Stimulated activated naive B cell treated with anti-CD40 and anti-IgM and Interleukin-4, amounts not matched to agents 10 μg/mL and 1 μg/mL and 100 μg/mL, for 72 hours (primary cell): Measurements from ENCODE around the gene CHI3L2.

Experiments used
- ATAC-seq, 2 donors: fragments of 150-1000 bp; cut with Tn5 transposase; replicated peaks; 2 replicates each; pipeline ENCODE4 v1.10.0; 2021; ENCODE audit warnings: moderate library complexity in 1 of 2
- DNase-seq: peaks from one replicate; pipeline ENCODE4 v3.0.0; 2021
- H3K27ac Mint-ChIP-seq: one replicate; pipeline ENCODE4 v1.8.0; 2022; ENCODE audit warnings: mild to moderate bottlenecking, mixed read lengths
- H3K27me3 Mint-ChIP-seq, 2 donors: one replicate each; pipeline ENCODE4 v1.8.0; 2022; ENCODE audit warnings: mixed read lengths in 2 of 2
- H3K36me3 Mint-ChIP-seq, 2 donors: one replicate each; pipeline ENCODE4 v1.8.0; 2022; ENCODE audit warnings: mixed read lengths in 2 of 2, mild to moderate bottlenecking in 1 of 2
- H3K4me1 Mint-ChIP-seq, 2 donors: one replicate each; pipeline ENCODE4 v1.8.0; 2022; ENCODE audit warnings: mixed read lengths in 2 of 2, mild to moderate bottlenecking in 1 of 2
- H3K4me3 Mint-ChIP-seq, 2 donors: one replicate each; pipeline ENCODE4 v1.8.0; 2022; ENCODE audit warnings: mild to moderate bottlenecking in 2 of 2, mixed read lengths in 2 of 2, moderate library complexity in 1 of 2
- H3K9me3 Mint-ChIP-seq, 2 donors: one replicate each; pipeline ENCODE4 v1.8.0; 2022; ENCODE audit warnings: mixed read lengths in 2 of 2, mild to moderate bottlenecking in 1 of 2

Gene CHI3L2

GRCh38 chr1:111221276-111221632 lies 6.3 kb upstream of the CHI3L2 start:
- H3K9me3 Mint-ChIP-seq, result no peaks in the 10 kb centered on the region
- DNase-seq (no peak), ATAC-seq (no peak)
- peaks cover 71 to 88% of the 10 kb centered on the region in 2 donors for H3K4me1 Mint-ChIP-seq
- H3K36me3 Mint-ChIP-seq, result peaks cover 0 to 8% of the 10 kb centered on the region in 2 donors
- peak overlapping the region; percentile 66 for H3K4me3 Mint-ChIP-seq
- H3K27me3 Mint-ChIP-seq, result no peaks in the 10 kb centered on the region
- peak overlapping the region; percentile 97 for H3K27ac Mint-ChIP-seq

- peak; percentile 74 to 77 for ATAC-seq
- H3K27me3 Mint-ChIP-seq, result no peaks in the 10 kb centered on the region
- peaks cover 70 to 88% of the 10 kb centered on the region in 2 donors for H3K4me1 Mint-ChIP-seq
- DNase-seq, result peak; percentile 75
- peak overlapping the region; percentile 97 for H3K27ac Mint-ChIP-seq
- peak overlapping the region; percentile 66 for H3K4me3 Mint-ChIP-seq
- no peaks in the 10 kb centered on the region for H3K9me3 Mint-ChIP-seq
- H3K36me3 Mint-ChIP-seq, result peaks cover 0 to 8% of the 10 kb centered on the region in 2 donors
These were observed 5.8 kb upstream of the CHI3L2 start for GRCh38 chr1:111221633-111222291.

GRCh38 chr1:111222308-111223125 lies 5.0 kb upstream of the CHI3L2 start:
- Mint-ChIP-seq H3K36me3 (peaks cover 0 to 8% of the 10 kb centered on the region in 2 donors), H3K27ac (peak overlapping the region; percentile 97), H3K4me3 (peak overlapping the region; percentile 66 to 83), H3K27me3 (no peaks in the 10 kb centered on the region), H3K9me3 (no peaks in the 10 kb centered on the region), H3K4me1 (peaks cover 69 to 88% of the 10 kb centered on the region in 2 donors)
- DNase-seq, result peak; percentile 72
- peak; percentile 33 to 41 for ATAC-seq

- Mint-ChIP-seq H3K4me1 (peaks cover 67 to 88% of the 10 kb centered on the region in 2 donors), H3K9me3 (no peaks in the 10 kb centered on the region), H3K27ac (peak overlapping the region; percentile 66), H3K36me3 (peaks cover 0 to 8% of the 10 kb centered on the region in 2 donors), H3K4me3 (peak overlapping the region in 1 of 2 donors; percentile 83), H3K27me3 (no peaks in the 10 kb centered on the region)
- ATAC-seq, result no peak
- DNase-seq, result no peak
These were observed 4.3 kb upstream of the CHI3L2 start for GRCh38 chr1:111223126-111223685.

GRCh38 chr1:111225091-111225490 lies 2.4 kb upstream of the CHI3L2 start:
- H3K4me1 Mint-ChIP-seq, result peaks cover 61 to 79% of the 10 kb centered on the region in 2 donors
- H3K4me3 Mint-ChIP-seq, result no peak overlapping the region
- no peaks in the 10 kb centered on the region for H3K27me3 Mint-ChIP-seq
- H3K36me3 Mint-ChIP-seq, result no peaks in the 10 kb centered on the region
- ATAC-seq, result no peak
- no peak for DNase-seq
- no peaks in the 10 kb centered on the region for H3K9me3 Mint-ChIP-seq
- H3K27ac Mint-ChIP-seq, result peak overlapping the region; percentile 2

GRCh38 chr1:111225717-111226400 lies 1.7 kb upstream of the CHI3L2 start:
- Mint-ChIP-seq H3K4me3 (no peak overlapping the region), H3K27me3 (no peaks in the 10 kb centered on the region), H3K4me1 (peaks cover 57 to 78% of the 10 kb centered on the region in 2 donors), H3K27ac (peak overlapping the region; percentile 2), H3K9me3 (no peaks in the 10 kb centered on the region), H3K36me3 (peaks cover 0 to 3% of the 10 kb centered on the region in 2 donors)
- DNase-seq (no peak), ATAC-seq (no peak)

- Mint-ChIP-seq H3K9me3 (no peaks in the 10 kb centered on the region), H3K27ac (no peak overlapping the region), H3K36me3 (peaks cover 0 to 3% of the 10 kb centered on the region in 2 donors), H3K27me3 (no peaks in the 10 kb centered on the region), H3K4me3 (peak overlapping the region in 1 of 2 donors; percentile 14), H3K4me1 (peaks cover 43 to 66% of the 10 kb centered on the region in 2 donors)
- DNase-seq (no peak), ATAC-seq (peak in 1 of 2 donors; percentile 24)
These were observed 586 bp downstream of the CHI3L2 start for GRCh38 chr1:111227851-111228747.

- H3K4me1 Mint-ChIP-seq, result peaks cover 40 to 60% of the 10 kb centered on the region in 2 donors
- H3K36me3 Mint-ChIP-seq, result peaks cover 0 to 3% of the 10 kb centered on the region in 2 donors
- H3K9me3 Mint-ChIP-seq, result no peaks in the 10 kb centered on the region
- no peak for ATAC-seq
- H3K27ac Mint-ChIP-seq, result peak overlapping the region; percentile 73
- H3K27me3 Mint-ChIP-seq, result no peaks in the 10 kb centered on the region
- no peak overlapping the region for H3K4me3 Mint-ChIP-seq
- no peak for DNase-seq
These were observed 1.2 kb downstream of the CHI3L2 start for GRCh38 chr1:111228748-111229126.

- Mint-ChIP-seq H3K36me3 (peaks cover 0 to 20% of the 10 kb centered on the region in 2 donors), H3K27ac (no peak overlapping the region), H3K4me1 (peaks cover 33 to 37% of the 10 kb centered on the region in 2 donors), H3K4me3 (no peak overlapping the region), H3K9me3 (no peaks in the 10 kb centered on the region), H3K27me3 (no peaks in the 10 kb centered on the region)
- ATAC-seq (no peak), DNase-seq (no peak)
These were observed 4.6 kb downstream of the CHI3L2 start for GRCh38 chr1:111232134-111232533.

- Mint-ChIP-seq H3K36me3 (peaks cover 0 to 35% of the 10 kb centered on the region in 2 donors), H3K27ac (no peak overlapping the region), H3K4me3 (no peak overlapping the region), H3K27me3 (no peaks in the 10 kb centered on the region), H3K4me1 (peaks cover 25 to 27% of the 10 kb centered on the region in 2 donors), H3K9me3 (no peaks in the 10 kb centered on the region)
- DNase-seq, result no peak
- no peak for ATAC-seq
These were observed 6.7 kb downstream of the CHI3L2 start for GRCh38 chr1:111234258-111234657.

- ATAC-seq, result no peak
- H3K4me3 Mint-ChIP-seq, result no peak overlapping the region
- DNase-seq, result no peak
- H3K36me3 Mint-ChIP-seq, result peaks cover 0 to 41% of the 10 kb centered on the region in 2 donors
- H3K4me1 Mint-ChIP-seq, result peaks cover 26 to 27% of the 10 kb centered on the region in 2 donors
- no peaks in the 10 kb centered on the region for H3K9me3 Mint-ChIP-seq
- no peak overlapping the region for H3K27ac Mint-ChIP-seq
- no peaks in the 10 kb centered on the region for H3K27me3 Mint-ChIP-seq
These were observed 7.4 kb downstream of the CHI3L2 start for GRCh38 chr1:111234866-111235265.

GRCh38 chr1:111236379-111236778 lies 8.9 kb downstream of the CHI3L2 start:
- no peaks in the 10 kb centered on the region for H3K27me3 Mint-ChIP-seq
- no peak overlapping the region for H3K27ac Mint-ChIP-seq
- DNase-seq, result no peak
- H3K4me3 Mint-ChIP-seq, result no peak overlapping the region
- H3K4me1 Mint-ChIP-seq, result peaks cover 14 to 17% of the 10 kb centered on the region in 2 donors
- peaks cover 6 to 50% of the 10 kb centered on the region in 2 donors for H3K36me3 Mint-ChIP-seq
- no peaks in the 10 kb centered on the region for H3K9me3 Mint-ChIP-seq
- no peak for ATAC-seq

GRCh38 chr1:111236806-111237205 lies 9.3 kb downstream of the CHI3L2 start:
- H3K27me3 Mint-ChIP-seq, result no peaks in the 10 kb centered on the region
- H3K9me3 Mint-ChIP-seq, result no peaks in the 10 kb centered on the region
- no peak overlapping the region for H3K27ac Mint-ChIP-seq
- peaks cover 6 to 51% of the 10 kb centered on the region in 2 donors for H3K36me3 Mint-ChIP-seq
- ATAC-seq (no peak), DNase-seq (no peak)
- peaks cover 14 to 17% of the 10 kb centered on the region in 2 donors for H3K4me1 Mint-ChIP-seq
- H3K4me3 Mint-ChIP-seq, result no peak overlapping the region
